Erythroblast (primary cell): ENCODE results near the gene SENP5.

Experiments
- GATA1 ChIP-seq: IDR thresholded peaks from 2 replicates; pipeline ENCODE4 v1.6.1; 2011; ENCODE audit warnings: low read depth, mild to moderate bottlenecking, control low read depth, low read length, moderate library complexity
- POLR2A ChIP-seq: IDR thresholded peaks from 2 replicates; pipeline ENCODE4 v1.6.1; 2011; ENCODE audit warnings: mild to moderate bottlenecking, low read length

DNA sequence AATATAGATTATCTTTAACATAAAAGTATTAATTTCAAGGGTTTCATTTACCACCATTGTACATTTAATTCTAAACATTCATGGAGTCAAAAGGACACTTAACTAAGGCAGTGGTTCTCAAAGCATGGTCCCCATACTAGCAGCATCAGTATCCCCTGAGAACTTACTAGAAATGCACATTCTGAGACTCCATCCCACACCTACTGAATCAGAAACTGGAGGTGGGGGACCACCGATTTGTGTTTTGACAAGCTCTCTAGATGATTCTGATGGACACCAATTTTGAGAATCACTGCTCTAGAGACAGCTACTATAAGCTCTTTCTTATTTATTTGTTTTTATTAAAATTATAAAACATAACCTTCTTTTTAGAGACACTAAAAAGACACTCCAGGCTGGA, 34.0 kb downstream of the SENP5 start:
- TF ChIP-seq POLR2A = no peak
- no peak for TF ChIP-seq GATA1
